Measurements from ENCODE around the gene IL13RA1.

Gene IL13RA1

DNA sequence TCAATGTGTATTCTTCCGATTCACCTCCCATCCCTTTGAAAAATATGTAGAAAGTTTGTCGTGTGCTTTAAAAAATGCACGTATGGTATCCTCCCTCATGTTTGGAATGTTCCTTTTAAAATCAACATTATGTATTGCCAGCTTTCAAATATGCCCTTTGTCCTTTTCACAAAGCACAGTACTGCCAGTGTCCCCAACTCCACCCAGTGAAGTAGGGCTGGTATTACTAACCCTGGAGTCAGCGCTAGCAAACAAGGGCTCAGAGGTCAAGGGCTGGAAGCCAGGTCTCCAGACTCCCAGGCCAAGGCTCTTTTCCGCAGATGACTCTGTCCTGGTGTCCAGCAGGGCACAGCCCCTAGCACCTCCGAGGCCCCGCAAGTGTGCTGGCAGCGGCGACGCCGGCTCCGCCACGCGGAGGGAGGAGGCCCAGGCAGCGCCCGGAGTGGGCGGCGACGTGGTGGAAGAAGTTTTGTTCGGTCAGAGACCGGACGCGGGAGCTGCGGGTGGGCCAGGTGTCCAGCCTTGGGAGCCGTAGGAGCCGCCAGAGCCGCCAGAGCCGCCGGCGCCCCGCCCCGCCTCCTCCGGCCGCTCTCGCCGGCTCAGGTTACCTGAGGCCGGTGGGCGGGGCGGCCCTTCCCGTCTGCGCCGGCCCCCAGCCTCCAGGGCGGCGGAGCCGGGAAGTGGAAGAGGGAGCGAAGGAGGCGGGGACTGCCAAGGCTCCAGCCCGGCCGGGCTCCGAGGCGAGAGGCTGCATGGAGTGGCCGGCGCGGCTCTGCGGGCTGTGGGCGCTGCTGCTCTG lies at the start of gene IL13RA1:
Gene IL13RA1, plus strand, starts transcription at position 720 of the 799 bp plus-strand sequence. Its CDS starts 33 bp downstream, at position 753.
- peaks cover 36% of the 10 kb centered on the region for H3K4me1 ChIP-seq (ENCODE audit: control insufficient read depth, insufficient read depth, low read length, unreplicated experiment)
- H2AFZ ChIP-seq (ENCODE audit: low read length, unreplicated experiment), result peak within 1 kb of the TSS; percentile 91
- peak within 1 kb of the TSS; percentile 78 for H3K27ac ChIP-seq (ENCODE audit: low read depth, low read length)
- peaks cover 22% of the 10 kb centered on the region for H3K79me2 ChIP-seq (ENCODE audit: control insufficient read depth, insufficient read depth, low read length, unreplicated experiment)
- peak within 1 kb of the TSS; percentile 83 for H3K4me3 ChIP-seq (ENCODE audit: low read depth, low read length)
- no peaks in the 10 kb centered on the region for H3K36me3 ChIP-seq (ENCODE audit: insufficient read depth, low read length)
- no peaks in the 10 kb centered on the region for H3K27me3 ChIP-seq (ENCODE audit: insufficient read depth, low read length)

DNA sequence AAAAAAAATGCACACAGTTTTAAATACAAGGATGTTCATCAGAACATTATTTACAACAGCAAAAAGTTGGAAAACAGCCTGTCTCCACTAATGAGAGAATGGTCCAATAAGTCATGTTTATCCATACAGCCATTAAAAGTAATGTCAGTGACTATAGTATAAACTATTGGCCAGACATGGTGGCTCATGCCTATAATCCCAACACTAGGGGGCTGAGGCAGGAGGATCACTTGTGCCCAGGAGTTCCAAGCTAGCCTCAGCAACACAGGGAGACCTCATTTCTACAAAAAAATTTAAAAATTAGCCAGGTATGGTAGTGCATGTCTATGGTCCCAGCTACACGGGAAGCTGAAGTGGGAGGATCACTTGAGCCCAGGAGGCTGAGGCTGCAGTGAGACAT lies 48.1 kb upstream of the IL13RA1 start:
- no peaks in the 10 kb centered on the region for H3K36me3 ChIP-seq (ENCODE audit: insufficient read depth, low read length)
- no peaks in the 10 kb centered on the region for H3K27me3 ChIP-seq (ENCODE audit: insufficient read depth, low read length)
- no peak overlapping the region for H2AFZ ChIP-seq (ENCODE audit: low read length, unreplicated experiment)
- H3K27ac ChIP-seq (ENCODE audit: low read depth, low read length), result no peak overlapping the region
- no peak overlapping the region for H3K4me3 ChIP-seq (ENCODE audit: low read depth, low read length)
- H3K79me2 ChIP-seq (ENCODE audit: control insufficient read depth, insufficient read depth, low read length, unreplicated experiment), result no peaks in the 10 kb centered on the region
- H3K4me1 ChIP-seq (ENCODE audit: control insufficient read depth, insufficient read depth, low read length, unreplicated experiment), result no peaks in the 10 kb centered on the region

DNA sequence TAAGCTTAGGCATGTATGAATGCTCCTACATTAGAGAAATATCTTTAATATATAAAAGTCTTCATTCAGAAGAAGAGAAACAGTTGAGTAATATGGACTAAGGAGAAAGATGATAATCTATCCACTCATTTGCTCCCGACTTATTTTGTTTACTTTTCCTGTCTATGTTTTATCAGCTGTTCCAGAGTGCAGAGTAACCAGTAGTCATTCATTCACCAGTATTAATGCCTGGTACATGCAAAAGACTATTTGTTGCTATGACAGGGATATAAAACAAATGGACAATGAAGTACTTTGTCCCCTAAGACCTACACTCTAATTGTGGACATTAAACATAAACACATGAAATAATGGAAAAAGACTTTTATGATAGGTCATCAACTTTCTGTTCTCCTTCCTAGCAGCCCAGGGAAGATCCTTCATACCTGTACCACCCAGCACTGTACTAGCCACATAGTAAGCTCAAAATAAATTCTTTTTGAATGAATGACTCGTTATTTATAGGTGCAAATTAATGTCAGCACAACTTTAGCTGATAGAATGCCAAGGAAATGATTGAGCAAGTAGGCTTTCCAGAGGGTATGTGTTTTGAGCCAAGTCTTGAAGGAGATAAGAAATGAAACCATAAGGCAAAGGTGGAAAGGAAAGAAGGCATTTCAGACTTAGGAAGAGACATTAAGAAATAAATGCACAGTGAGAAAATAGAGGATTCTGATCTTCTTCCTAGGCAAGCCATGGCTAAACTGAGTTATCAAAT lies 45.0 kb upstream of the IL13RA1 start:
- no peak overlapping the region for H2AFZ ChIP-seq (ENCODE audit: low read length, unreplicated experiment)
- H3K79me2 ChIP-seq (ENCODE audit: control insufficient read depth, insufficient read depth, low read length, unreplicated experiment), result no peaks in the 10 kb centered on the region
- no peaks in the 10 kb centered on the region for H3K36me3 ChIP-seq (ENCODE audit: insufficient read depth, low read length)
- H3K27me3 ChIP-seq (ENCODE audit: insufficient read depth, low read length), result no peaks in the 10 kb centered on the region
- no peaks in the 10 kb centered on the region for H3K4me1 ChIP-seq (ENCODE audit: control insufficient read depth, insufficient read depth, low read length, unreplicated experiment)
- no peak overlapping the region for H3K4me3 ChIP-seq (ENCODE audit: low read depth, low read length)
- H3K27ac ChIP-seq (ENCODE audit: low read depth, low read length), result no peak overlapping the region

DNA sequence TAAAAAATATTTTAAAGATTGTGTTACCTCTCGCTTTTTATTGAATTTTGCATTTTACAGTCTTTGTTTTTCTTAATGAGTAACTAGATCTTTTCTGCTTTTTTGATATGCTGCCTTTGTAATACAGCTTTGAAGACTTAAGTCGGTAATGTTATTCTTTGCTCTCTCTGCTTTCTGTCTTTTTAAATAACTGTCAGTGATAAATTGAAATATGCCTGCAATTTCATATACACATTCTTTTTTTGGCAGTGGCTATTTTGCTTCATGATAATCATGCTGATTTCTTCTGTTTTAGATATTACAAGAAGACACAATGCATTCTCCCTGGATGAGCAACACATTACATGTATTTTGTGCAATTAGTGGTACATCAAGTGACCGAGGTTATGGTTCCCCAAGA lies 42.0 kb upstream of the IL13RA1 start:
- Histone ChIP-seq H3K4me1 (ENCODE audit: control insufficient read depth, insufficient read depth, low read length, unreplicated experiment) (no peaks in the 10 kb centered on the region), H3K27me3 (ENCODE audit: insufficient read depth, low read length) (no peaks in the 10 kb centered on the region), H3K36me3 (ENCODE audit: insufficient read depth, low read length) (no peaks in the 10 kb centered on the region)

DNA sequence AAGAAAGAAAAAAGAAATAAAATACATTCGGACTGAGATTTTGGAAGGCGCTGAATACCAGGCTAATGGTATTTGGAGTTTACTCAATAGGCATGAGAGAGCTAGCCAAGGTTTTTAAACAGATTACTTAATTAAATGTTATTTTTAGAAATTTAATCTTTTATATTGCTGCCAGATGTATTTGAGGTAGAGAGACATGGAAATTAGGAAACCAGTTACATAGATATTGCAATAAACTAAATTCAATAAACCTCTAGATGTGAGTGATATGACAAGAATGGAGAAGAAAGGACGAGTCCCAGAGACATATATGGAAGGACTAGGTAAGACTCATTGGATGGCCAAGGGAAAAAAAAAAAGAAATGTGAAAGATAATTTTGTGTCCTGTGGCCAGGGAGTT lies 38.5 kb upstream of the IL13RA1 start:
- Histone ChIP-seq H3K79me2 (ENCODE audit: control insufficient read depth, insufficient read depth, low read length, unreplicated experiment) (no peaks in the 10 kb centered on the region), H3K4me1 (ENCODE audit: control insufficient read depth, insufficient read depth, low read length, unreplicated experiment) (no peaks in the 10 kb centered on the region), H3K27ac (ENCODE audit: low read depth, low read length) (no peak overlapping the region), H2AFZ (ENCODE audit: low read length, unreplicated experiment) (no peak overlapping the region), H3K27me3 (ENCODE audit: insufficient read depth, low read length) (no peaks in the 10 kb centered on the region), H3K36me3 (ENCODE audit: insufficient read depth, low read length) (no peaks in the 10 kb centered on the region), H3K4me3 (ENCODE audit: low read depth, low read length) (no peak overlapping the region)

More for the DNA sequence above, 42.0 kb upstream of the IL13RA1 start:
- no peak overlapping the region for H2AFZ ChIP-seq (ENCODE audit: low read length, unreplicated experiment)
- no peak overlapping the region for H3K27ac ChIP-seq (ENCODE audit: low read depth, low read length)
- no peak overlapping the region for H3K4me3 ChIP-seq (ENCODE audit: low read depth, low read length)
- H3K79me2 ChIP-seq (ENCODE audit: control insufficient read depth, insufficient read depth, low read length, unreplicated experiment), result no peaks in the 10 kb centered on the region

DNA sequence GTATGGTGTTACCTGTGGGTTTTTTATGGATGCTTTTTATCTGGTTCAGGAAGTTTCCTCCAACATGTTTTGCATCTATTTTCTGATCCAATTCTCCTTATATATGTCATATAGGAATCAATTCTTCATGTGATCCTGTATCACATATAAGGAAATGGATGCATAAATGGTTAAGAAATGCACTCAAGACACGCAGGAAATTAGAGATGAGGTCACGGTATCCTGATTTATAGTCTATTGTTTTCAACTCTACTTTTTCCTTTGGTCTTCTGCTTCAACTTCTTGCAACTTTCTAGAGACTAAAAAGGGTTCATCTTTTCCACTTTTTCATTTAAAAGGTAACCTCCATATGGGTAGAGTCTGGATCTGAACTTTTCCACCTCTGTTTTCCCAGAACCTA lies 33.6 kb upstream of the IL13RA1 start:
- Histone ChIP-seq H3K27me3 (ENCODE audit: insufficient read depth, low read length) (no peaks in the 10 kb centered on the region), H3K4me3 (ENCODE audit: low read depth, low read length) (no peak overlapping the region), H3K4me1 (ENCODE audit: control insufficient read depth, insufficient read depth, low read length, unreplicated experiment) (peaks cover 4% of the 10 kb centered on the region), H3K27ac (ENCODE audit: low read depth, low read length) (no peak overlapping the region), H3K36me3 (ENCODE audit: insufficient read depth, low read length) (no peaks in the 10 kb centered on the region), H3K79me2 (ENCODE audit: control insufficient read depth, insufficient read depth, low read length, unreplicated experiment) (no peaks in the 10 kb centered on the region), H2AFZ (ENCODE audit: low read length, unreplicated experiment) (no peak overlapping the region)

DNA sequence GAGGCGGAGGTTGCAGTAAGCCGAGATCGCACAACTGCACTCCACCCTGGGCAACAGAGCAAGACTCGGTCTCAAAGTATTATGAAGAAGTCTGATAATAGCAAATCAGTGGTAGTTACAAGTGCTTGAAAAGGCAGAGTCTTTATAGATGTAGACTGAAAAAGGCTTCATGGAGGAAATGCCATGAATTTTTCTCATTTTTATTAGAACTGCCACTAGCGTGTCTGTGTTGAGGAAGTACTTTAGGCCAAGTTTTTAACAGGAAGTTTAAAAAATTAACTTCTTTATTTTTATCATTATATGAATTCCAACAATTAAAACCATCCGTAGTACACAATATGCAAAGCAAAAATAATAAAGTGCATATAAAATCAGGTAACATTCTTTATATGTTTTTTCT lies 32.8 kb upstream of the IL13RA1 start:
- no peak overlapping the region for H2AFZ ChIP-seq (ENCODE audit: low read length, unreplicated experiment)
- no peak overlapping the region for H3K27ac ChIP-seq (ENCODE audit: low read depth, low read length)
- no peak overlapping the region for H3K4me3 ChIP-seq (ENCODE audit: low read depth, low read length)
- H3K27me3 ChIP-seq (ENCODE audit: insufficient read depth, low read length), result no peaks in the 10 kb centered on the region
- H3K4me1 ChIP-seq (ENCODE audit: control insufficient read depth, insufficient read depth, low read length, unreplicated experiment), result peaks cover 4% of the 10 kb centered on the region
- no peaks in the 10 kb centered on the region for H3K36me3 ChIP-seq (ENCODE audit: insufficient read depth, low read length)
- H3K79me2 ChIP-seq (ENCODE audit: control insufficient read depth, insufficient read depth, low read length, unreplicated experiment), result no peaks in the 10 kb centered on the region

DNA sequence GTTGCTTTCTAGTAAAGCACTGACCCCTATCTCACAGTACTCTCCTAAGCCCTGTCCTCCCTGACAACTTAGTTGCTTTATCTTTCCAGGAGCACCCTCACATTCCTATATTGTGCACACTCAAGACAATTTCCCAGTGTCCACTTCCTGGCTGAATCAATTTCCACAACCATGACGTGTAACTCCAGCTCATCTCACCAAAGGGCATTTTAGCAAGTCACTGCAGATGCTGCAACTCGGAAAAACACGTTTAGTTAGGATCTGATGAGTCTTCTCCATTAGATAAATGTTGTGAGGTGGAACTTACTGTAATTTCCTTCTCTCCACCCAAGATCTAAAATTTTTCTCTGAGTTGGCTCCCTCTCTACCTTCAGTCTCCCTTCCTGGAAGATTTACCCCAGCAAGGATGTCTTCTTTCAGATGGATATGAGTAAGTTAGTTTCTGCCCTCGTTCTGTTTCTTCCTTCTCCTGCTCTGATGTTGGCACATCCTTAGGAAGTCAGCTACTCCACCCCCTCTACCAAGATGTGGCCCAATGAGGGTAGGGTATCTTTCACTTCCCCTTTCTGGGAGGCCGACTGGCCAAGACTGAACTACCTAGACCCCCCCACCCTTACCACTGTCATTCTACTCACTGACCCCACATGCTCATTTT lies 28.8 kb upstream of the IL13RA1 start:
- Histone ChIP-seq H3K4me3 (ENCODE audit: low read depth, low read length) (no peak overlapping the region), H3K27me3 (ENCODE audit: insufficient read depth, low read length) (no peaks in the 10 kb centered on the region), H3K27ac (ENCODE audit: low read depth, low read length) (no peak overlapping the region), H3K79me2 (ENCODE audit: control insufficient read depth, insufficient read depth, low read length, unreplicated experiment) (no peaks in the 10 kb centered on the region), H2AFZ (ENCODE audit: low read length, unreplicated experiment) (no peak overlapping the region), H3K36me3 (ENCODE audit: insufficient read depth, low read length) (no peaks in the 10 kb centered on the region), H3K4me1 (ENCODE audit: control insufficient read depth, insufficient read depth, low read length, unreplicated experiment) (peaks cover 4% of the 10 kb centered on the region)

DNA sequence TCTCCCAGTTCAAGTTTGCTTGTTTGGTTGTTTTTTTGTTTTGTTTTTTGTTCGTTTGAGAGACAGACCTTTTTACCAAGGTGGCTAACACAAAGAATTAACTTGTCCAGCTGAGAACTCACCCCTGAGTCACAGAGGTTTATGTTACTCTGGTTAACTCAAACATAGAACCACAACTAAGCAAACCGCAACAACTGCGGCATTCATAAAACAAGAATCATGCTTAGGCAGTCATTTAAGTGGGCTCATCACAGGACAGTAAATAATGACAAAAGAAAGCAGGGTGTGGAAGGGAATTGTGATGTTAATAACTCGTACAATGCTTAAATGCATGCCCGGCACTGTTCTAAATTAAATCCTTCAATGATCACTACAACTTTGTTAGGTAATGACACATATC lies 24.7 kb upstream of the IL13RA1 start:
- H3K27me3 ChIP-seq (ENCODE audit: insufficient read depth, low read length), result no peaks in the 10 kb centered on the region
- no peaks in the 10 kb centered on the region for H3K79me2 ChIP-seq (ENCODE audit: control insufficient read depth, insufficient read depth, low read length, unreplicated experiment)
- H2AFZ ChIP-seq (ENCODE audit: low read length, unreplicated experiment), result no peak overlapping the region
- H3K36me3 ChIP-seq (ENCODE audit: insufficient read depth, low read length), result no peaks in the 10 kb centered on the region
- no peaks in the 10 kb centered on the region for H3K4me1 ChIP-seq (ENCODE audit: control insufficient read depth, insufficient read depth, low read length, unreplicated experiment)
- H3K27ac ChIP-seq (ENCODE audit: low read depth, low read length), result no peak overlapping the region
- H3K4me3 ChIP-seq (ENCODE audit: low read depth, low read length), result no peak overlapping the region

DNA sequence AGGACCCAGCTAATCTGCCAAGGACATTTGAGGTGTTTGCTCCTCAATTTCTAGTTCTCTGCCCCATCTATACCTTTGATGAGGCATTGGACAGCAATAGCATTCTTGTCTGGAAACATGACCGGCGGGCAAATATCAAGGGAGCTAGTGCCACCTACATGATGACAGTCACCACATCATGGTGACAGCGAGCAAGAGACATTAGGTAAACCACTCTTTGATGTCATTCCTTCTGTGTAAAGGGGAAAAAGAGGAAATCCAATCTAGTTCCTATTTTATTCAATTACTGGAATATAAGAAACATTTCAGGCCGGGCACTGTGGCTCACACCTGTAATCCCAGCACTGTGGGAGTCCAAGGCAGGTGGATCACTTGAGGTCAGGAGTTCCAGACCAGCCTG lies 20.7 kb upstream of the IL13RA1 start:
- H3K27ac ChIP-seq (ENCODE audit: low read depth, low read length), result no peak overlapping the region
- H3K4me1 ChIP-seq (ENCODE audit: control insufficient read depth, insufficient read depth, low read length, unreplicated experiment), result no peaks in the 10 kb centered on the region
- H3K4me3 ChIP-seq (ENCODE audit: low read depth, low read length), result no peak overlapping the region
- no peak overlapping the region for H2AFZ ChIP-seq (ENCODE audit: low read length, unreplicated experiment)
- no peaks in the 10 kb centered on the region for H3K27me3 ChIP-seq (ENCODE audit: insufficient read depth, low read length)
- H3K36me3 ChIP-seq (ENCODE audit: insufficient read depth, low read length), result no peaks in the 10 kb centered on the region
- no peaks in the 10 kb centered on the region for H3K79me2 ChIP-seq (ENCODE audit: control insufficient read depth, insufficient read depth, low read length, unreplicated experiment)
